ENCODE results near the gene CFAP298. TPM values are rescaled to one million over a fixed set of nuclear protein-coding genes. Genes with fewer than 3 reads are reported as not detected.

CFAP298 gene
- total and polyA plus RNA-seq, 10 of the 15 experiments (the other 5 are each of a cell fraction or from before 2014, with no cell fraction given), result 9.5 to 79.1 (median 30.2) TPM

DNA sequence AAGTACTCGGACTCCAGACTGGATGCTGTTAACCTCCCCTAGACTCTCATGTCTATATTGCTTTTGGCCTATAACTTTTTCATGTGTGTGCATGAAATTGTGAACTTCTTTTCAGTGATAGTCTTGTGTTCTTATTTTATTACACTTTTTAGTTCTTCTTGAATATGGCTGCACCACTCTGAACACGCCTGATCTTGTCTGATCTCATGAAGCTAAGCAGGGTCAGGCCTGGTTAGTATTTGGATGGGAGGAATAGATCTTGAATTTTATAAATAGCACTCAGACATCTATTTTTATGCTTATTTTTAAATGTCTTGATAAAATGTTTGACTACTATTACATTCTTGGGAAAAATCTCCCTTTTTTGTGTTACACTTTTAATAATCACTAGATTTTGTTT is 49.3 kb downstream of the CFAP298 start:
- TF ChIP-seq ZZZ3 (IDR thresholded peaks at IDR 0.05; ENCODE audit: control insufficient read depth, insufficient read length, low read depth), result no peak
- no peak for TF ChIP-seq FOXM1 (IDR thresholded peaks at IDR 0.05; ENCODE audit: low read depth, low read length)
- no peak for TF ChIP-seq SRF (IDR thresholded peaks at IDR 0.05; ENCODE audit: low read depth in 2 of 2, low read length in 2 of 2)
- no peak for TF ChIP-seq CHD4 (IDR thresholded peaks at IDR 0.05)
- TF ChIP-seq, protein P1, sequence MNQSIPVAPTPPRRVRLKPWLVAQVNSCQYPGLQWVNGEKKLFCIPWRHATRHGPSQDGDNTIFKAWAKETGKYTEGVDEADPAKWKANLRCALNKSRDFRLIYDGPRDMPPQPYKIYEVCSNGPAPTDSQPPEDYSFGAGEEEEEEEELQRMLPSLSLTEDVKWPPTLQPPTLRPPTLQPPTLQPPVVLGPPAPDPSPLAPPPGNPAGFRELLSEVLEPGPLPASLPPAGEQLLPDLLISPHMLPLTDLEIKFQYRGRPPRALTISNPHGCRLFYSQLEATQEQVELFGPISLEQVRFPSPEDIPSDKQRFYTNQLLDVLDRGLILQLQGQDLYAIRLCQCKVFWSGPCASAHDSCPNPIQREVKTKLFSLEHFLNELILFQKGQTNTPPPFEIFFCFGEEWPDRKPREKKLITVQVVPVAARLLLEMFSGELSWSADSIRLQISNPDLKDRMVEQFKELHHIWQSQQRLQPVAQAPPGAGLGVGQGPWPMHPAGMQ (IDR thresholded peaks at IDR 0.05; ENCODE audit: borderline replicate concordance), result no peak
- TF ChIP-seq TBL1XR1 (IDR thresholded peaks at IDR 0.05; ENCODE audit: low read depth, low read length), result no peak
- TF ChIP-seq TARDBP (IDR thresholded peaks at IDR 0.05; ENCODE audit: borderline replicate concordance), result no peak
- TF ChIP-seq ZNF207 (IDR thresholded peaks at IDR 0.05; ENCODE audit: borderline replicate concordance), result no peak
- TF ChIP-seq ZNF384 (IDR thresholded peaks at IDR 0.05; ENCODE audit: borderline replicate concordance, low read depth, low read length), result no peak
- no TSS peak for BruUV-seq (replicated peaks)
- intact Hi-C loops (cut with micrococcal nuclease; ENCODE audit: unreplicated experiment), result loop anchor here (10.0 kb wide), 1 partner anchor 158 kb away; no protein-coding TSS in a partner anchor
- H3K9me3 ChIP-seq (replicated peaks; ENCODE audit: control insufficient read depth, insufficient read depth, low read length), result peaks cover 1% of the 10 kb centered on the region; the same call in 1 of the 3 replicates
- RAD21 ChIA-PET (ENCODE audit: unreplicated experiment), result no interaction called here
- no peaks in the 10 kb centered on the region for H4K20me1 ChIP-seq (ENCODE audit: control insufficient read depth, insufficient read depth)
- H2AFZ ChIP-seq (ENCODE audit: control insufficient read depth, low read depth, low read length), result no peak overlapping the region
- DNase-seq (ENCODE audit: low read depth, low spot score) (no peak), FAIRE-seq (no peak), ATAC-seq (no peak)
- in situ Hi-C loops (cut with MboI), result no loop called here
- no peak overlapping the region for H3K4me3 ChIP-seq
- H3K27me3 ChIP-seq (replicated peaks in 1 of 2; ENCODE audit: control insufficient read depth in 2 of 2, insufficient read depth in 2 of 2, low read length in 1 of 2), result no peaks in the 10 kb centered on the region
- SMC1A ChIA-PET (ENCODE audit: uncharacterized antibody, unreplicated experiment), result no interaction called here
- no peak overlapping the region for H3K9ac ChIP-seq (ENCODE audit: control insufficient read depth, insufficient read depth, low read length)
- POLR2A ChIA-PET, result no interaction called here
- no peaks in the 10 kb centered on the region for H3K79me2 ChIP-seq (ENCODE audit: control insufficient read depth, insufficient read depth, low read length)
- no peak overlapping the region for H3K4me2 ChIP-seq (ENCODE audit: control insufficient read depth, insufficient read depth)
- WGBS (ENCODE audit: insufficient coverage, insufficient replicate concordance, low lambda C conversion rate, missing lambda C conversion rate), result 45% methylated on average over 2 of the region's 2 CpGs
- H3K36me3 ChIP-seq (ENCODE audit: control insufficient read depth in 2 of 2, insufficient read depth in 2 of 2, low read length in 1 of 2), result no peaks in the 10 kb centered on the region
- CTCF ChIA-PET, result interaction anchor here (1.2 to 1.5 kb wide), 2 partner anchors 24 to 39 kb away, joined by 4 to 5 read pairs; no protein-coding TSS in a partner anchor
- no peaks in the 10 kb centered on the region for H3K4me1 ChIP-seq (ENCODE audit: control insufficient read depth, insufficient read depth, low read length)
- H3K27ac ChIP-seq (ENCODE audit: control insufficient read depth, insufficient read depth), result no peak overlapping the region
